Right cardiac atrium (tissue), 5 donors: Measurements from ENCODE around the gene RALGPS1. TPM values are rescaled to one million over a fixed set of nuclear protein-coding genes. Genes with fewer than 3 reads are reported as not detected.

Experiments
- ATAC-seq, 2 donors: fragments of 200-7000 bp; cut with Tn5 transposase; one replicate each; pipeline versions ENCODE4 v1.8.0 to v1.9.1; 2020; ENCODE audit warnings: moderate library complexity in 2 of 2, mild to moderate bottlenecking in 1 of 2
- DNase-seq, 3 donors: peaks; one replicate each; pipeline ENCODE4 v3.0.0-alpha.2; 2020
- H3K27ac ChIP-seq: one replicate; pipeline ENCODE4 v1.5.1; 2013; ENCODE audit warnings: mild to moderate bottlenecking, low read length, control low read depth, moderate library complexity
- H3K27me3 ChIP-seq: one replicate; pipeline ENCODE4 v1.6.1; 2013; ENCODE audit not compliant: control insufficient read depth, insufficient read depth
- H3K4me1 ChIP-seq: one replicate; pipeline ENCODE4 v1.6.1; 2013; ENCODE audit warnings: low read length; ENCODE audit not compliant: control insufficient read depth, insufficient read depth
- H3K4me3 ChIP-seq: one replicate; pipeline ENCODE4 v1.5.1; 2013; ENCODE audit warnings: low read length, control low read depth
- H3K9me3 ChIP-seq: one replicate; pipeline ENCODE4 v1.6.1; 2013; ENCODE audit warnings: low read length; ENCODE audit not compliant: control insufficient read depth
- WGBS: extraction: QIAGEN DNeasy Blood & Tissue Kit; methylation state at CpG from one replicate; pipeline ENCODE4 v1.1.7; 2013; 5-methylcytosine and 5-hydroxymethylcytosine counted together
- intact Hi-C, 4 donors: fragments of 100-400 bp; cut with DNase I; formaldehyde crosslinking; loops; one replicate each; pipeline versions ENCODE4 v1.11.0 to v1.14.0; 2022 to 2023
- polyA plus RNA-seq: library from polyadenylated mRNA; stranded (reverse); fragments of 200-250 nt; gene quantifications from one replicate; pipeline ENCODE4 v1.2.3, GENCODE V29; 2013
- total RNA-seq, 4 donors: library from RNA; stranded (reverse); fragmentation: NEBNext Ultra II Directional; extraction: Animal tissue kit (Norgen Biotek cat#: 25700); gene quantifications; one replicate each; pipeline ENCODE4 v1.2.1, GENCODE V29; 2021
- donor health status: healthy with polysubstance abuse.
- donor health status: DM: no; HTN: yes; CAD: no.
- donor health status: DM: no; HTN: no; CAD: no.
- donor health status: DM: no; HTN: yes; CAD: no; lungs with severe emphysema.
- donor health status: DM: yes; HTN: yes; CAD: no.

The RALGPS1 gene
- total and polyA plus RNA-seq, 5 donors = 10.8 to 19.5 (median 16.3) TPM

DNA sequence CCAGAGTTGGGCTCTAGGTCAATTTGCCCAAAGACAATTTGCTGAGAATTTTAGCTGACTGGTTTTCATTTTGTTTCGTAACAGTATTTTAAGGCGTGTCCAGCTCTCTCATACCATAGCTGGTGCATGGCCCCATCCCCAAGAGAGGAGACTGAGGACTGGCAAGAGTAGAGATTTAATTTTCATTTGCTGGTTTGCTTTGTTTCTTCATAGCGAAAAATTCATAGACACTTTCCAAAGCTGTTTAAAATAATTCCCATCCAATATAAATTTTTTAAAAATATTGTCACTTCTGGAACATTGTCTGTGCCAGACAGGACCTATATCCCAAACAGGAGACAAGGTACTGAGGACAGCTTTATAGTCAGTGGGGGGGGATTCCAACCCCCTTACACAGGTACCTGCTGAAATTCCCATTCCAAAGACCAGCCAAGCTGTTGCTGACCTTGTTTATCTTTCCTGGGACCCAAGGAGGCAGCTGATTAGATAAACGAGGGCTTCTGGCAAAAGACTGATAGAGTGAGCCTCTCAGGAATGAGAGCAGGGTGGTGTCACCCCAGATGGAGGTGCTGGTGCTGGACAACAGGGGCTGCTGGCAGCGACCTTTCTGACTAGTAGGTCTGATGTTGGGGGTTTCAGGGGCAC is 214.6 kb downstream of the RALGPS1 start:
- peaks cover 12% of the 10 kb centered on the region for H3K4me1 ChIP-seq
- no peaks in the 10 kb centered on the region for H3K27me3 ChIP-seq
- H3K9me3 ChIP-seq = no peaks in the 10 kb centered on the region
- 60% methylated on average over 5 of the region's 5 CpGs for WGBS
- H3K27ac ChIP-seq = peak overlapping the region; percentile 97
- DNase-seq (no peak), ATAC-seq (peak; percentile 25 to 40)
- H3K4me3 ChIP-seq = no peak overlapping the region
- intact Hi-C loops = loop anchor here in 1 of 4 donors (10.0 kb wide), 1 partner anchor 56 kb away; no protein-coding TSS in a partner anchor

DNA sequence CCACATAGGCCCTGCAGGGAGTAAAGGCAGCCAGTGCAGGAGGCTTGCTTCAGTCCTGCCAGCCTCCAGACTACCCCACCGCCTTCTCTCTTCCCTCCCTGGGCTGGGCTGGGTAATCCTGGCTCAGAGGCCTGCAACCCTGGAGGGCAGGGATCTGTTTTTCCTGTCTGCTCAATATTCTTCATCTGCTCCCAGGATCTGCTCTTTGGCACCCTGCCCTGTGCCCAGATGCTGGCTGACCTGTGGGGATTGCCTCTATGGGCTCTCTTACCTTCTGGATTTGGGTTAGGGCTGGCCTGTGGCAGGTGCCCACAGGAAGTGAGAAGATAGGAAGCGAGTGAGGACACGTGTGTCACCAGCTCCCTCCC is 215.1 kb downstream of the RALGPS1 start:
- Histone ChIP-seq H3K4me1 (peaks cover 13% of the 10 kb centered on the region), H3K9me3 (no peaks in the 10 kb centered on the region), H3K27ac (peak overlapping the region; percentile 83), H3K4me3 (no peak overlapping the region), H3K27me3 (no peaks in the 10 kb centered on the region)
- intact Hi-C loops = loop anchor here in 1 of 4 donors (10.0 kb wide), 1 partner anchor 55 kb away; no protein-coding TSS in a partner anchor
- ATAC-seq (no peak), DNase-seq (no peak)
- 84% methylated on average over 3 of the region's 3 CpGs for WGBS

DNA sequence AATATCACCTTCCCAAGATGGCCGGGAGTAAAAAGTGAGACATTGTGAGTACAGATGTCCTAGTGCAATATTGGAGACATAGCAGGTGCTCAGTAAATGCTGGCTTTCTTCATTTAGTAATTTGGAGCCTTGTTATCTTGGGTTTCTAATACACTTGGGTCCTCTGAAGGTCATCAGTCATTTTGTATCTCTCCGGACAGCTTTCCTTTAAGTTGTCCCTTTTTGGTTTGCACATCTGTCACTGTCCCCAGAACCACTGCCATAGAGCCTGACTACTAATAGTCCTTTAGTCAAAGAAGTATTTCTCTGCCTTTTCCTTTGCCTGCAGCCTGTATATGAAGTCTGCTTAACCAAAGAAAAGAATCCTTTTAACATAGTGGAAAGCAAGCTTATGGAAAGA is 215.7 kb downstream of the RALGPS1 start:
- intact Hi-C loops = no loop called here
- 73% methylated on average over 2 of the region's 2 CpGs for WGBS

DNA sequence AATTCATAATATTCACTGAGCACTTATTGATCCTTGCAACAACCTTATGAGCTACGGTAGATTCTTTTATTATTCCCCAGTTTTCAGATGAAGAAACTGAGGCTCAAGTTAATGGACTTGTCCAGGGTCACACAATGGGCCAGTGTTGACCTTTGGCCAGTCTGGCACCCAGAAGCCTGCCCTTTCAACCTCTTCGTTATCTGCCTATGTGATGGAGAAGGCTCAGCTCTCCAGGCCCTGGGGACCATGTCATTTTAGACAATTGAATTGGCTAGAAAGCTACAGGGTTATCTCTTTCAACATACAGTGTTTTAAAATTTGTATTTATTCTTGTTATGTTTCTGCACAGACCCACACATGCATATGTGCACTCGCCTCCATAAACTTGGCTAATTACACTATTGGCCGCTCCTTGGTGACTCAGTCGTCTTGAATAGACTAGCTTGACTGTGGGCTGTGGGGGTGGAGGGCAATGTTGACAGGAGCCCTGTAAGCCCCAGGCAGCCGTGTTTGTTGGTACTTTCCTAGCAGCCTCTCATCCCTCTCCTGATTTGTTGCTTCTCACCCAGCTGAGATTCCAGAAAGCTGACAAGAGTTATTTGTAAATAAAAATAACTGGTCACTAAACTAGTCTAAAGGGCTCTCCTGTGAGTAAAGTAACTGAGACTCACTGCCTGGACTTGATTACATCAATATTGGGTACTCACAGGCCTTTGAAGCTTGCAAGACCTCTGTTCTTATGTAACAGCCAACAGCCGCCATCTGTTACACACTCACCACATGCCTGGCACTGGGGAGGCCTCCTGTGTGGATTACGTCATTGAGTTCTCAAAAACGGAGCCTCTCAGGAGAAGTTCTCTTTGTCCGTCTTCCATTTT is 216.3 kb downstream of the RALGPS1 start:
- 64% methylated on average over 10 of the region's 10 CpGs for WGBS
- Histone ChIP-seq H3K9me3 (no peaks in the 10 kb centered on the region), H3K27me3 (no peaks in the 10 kb centered on the region), H3K4me1 (peaks cover 22% of the 10 kb centered on the region), H3K4me3 (no peak overlapping the region), H3K27ac (peak overlapping the region; percentile 68)
- intact Hi-C loops = no loop called here
- peak in 2 of 3 donors; percentile 68 to 83 for DNase-seq
- ATAC-seq = peak; percentile 10 to 12

More for the DNA sequence above, 215.7 kb downstream of the RALGPS1 start:
- Histone ChIP-seq H3K27me3 (no peaks in the 10 kb centered on the region), H3K4me1 (peaks cover 18% of the 10 kb centered on the region), H3K9me3 (no peaks in the 10 kb centered on the region), H3K27ac (no peak overlapping the region), H3K4me3 (no peak overlapping the region)
- DNase-seq (no peak), ATAC-seq (no peak)

DNA sequence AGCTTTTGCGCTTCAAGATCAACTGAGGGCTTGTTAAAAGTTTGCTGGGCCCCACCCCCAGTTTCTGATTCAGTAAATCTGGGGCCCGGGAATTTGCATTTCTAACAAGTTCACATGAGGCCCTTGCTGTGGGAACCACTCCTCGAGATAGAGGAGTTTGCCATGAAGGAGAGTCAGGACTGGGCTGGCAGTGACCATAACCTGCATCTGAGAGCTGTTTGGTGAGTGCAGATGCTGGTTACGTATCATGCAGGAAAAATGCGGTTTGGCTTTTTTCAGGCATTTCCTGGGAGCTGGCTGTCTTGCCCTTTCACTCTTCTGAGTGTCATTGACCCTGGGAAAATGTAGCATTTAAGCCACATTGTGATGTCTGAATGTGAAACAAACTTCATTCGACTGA is 217.3 kb downstream of the RALGPS1 start:
- H3K27ac ChIP-seq = peak overlapping the region; percentile 68
- H3K4me1 ChIP-seq = peaks cover 24% of the 10 kb centered on the region
- 83% methylated on average over 6 of the region's 6 CpGs for WGBS
- H3K9me3 ChIP-seq = no peaks in the 10 kb centered on the region
- no peak overlapping the region for H3K4me3 ChIP-seq
- H3K27me3 ChIP-seq = no peaks in the 10 kb centered on the region
- ATAC-seq = no peak
- DNase-seq = no peak
- intact Hi-C loops = no loop called here

DNA sequence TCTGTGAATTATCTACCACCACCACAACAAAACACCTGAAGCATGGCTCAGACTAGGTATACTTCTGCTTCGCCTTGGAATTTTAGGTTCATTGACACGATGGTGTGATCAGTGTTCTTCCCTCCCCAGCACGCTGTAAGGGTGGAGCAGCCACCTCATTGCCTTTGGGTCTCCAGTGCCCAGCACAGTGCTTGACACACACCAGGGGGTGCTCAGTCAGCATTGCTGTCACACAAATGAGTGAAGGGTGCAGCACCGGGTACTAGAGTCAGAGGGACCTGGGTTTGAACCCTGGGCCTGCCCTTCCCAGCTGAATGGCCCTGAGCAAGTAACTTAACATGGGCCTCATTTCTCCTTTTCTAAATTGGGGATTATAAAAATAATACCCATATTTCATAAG is 217.8 kb downstream of the RALGPS1 start:
- Histone ChIP-seq H3K4me3 (no peak overlapping the region), H3K27ac (no peak overlapping the region), H3K27me3 (no peaks in the 10 kb centered on the region), H3K9me3 (no peaks in the 10 kb centered on the region), H3K4me1 (peaks cover 24% of the 10 kb centered on the region)
- ATAC-seq (no peak), DNase-seq (no peak)
- intact Hi-C loops = no loop called here
- WGBS = 96% methylated on average over 4 of the region's 4 CpGs

DNA sequence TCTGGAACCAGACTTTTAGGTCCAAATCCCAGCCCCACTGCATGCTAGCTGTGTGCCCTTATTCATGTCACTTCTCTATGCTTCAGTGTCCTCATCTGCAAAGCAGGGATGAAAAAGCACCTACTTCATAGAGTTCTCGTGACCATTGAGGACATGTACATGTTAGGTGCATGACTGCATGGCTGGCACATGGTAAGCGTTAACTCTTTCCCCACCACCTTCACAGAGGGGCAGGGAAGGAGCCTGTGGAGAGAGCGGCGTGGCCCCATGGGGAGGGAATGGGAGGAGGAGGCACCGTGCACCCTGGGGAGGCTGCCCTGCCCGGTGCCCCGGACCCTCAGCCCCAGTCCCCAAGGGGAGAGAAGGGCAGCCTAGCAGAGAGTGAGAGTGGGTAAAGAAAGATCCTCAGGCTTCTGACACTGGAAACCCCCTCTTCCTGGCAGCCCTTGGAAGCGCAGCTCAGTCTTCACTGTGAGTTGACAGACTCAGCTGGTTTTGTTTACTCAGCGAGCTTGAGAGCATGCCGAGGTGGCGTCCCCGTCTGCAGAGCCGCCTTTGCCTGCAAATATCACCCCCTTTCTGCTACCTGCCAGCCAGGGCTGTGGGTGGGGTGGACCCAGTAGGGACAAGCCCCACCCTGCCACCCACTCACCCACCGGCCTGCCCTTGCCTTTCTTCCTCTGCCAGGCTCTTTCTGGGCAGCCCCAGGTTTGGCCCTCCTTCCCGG is 218.5 kb downstream of the RALGPS1 start:
- H3K27ac ChIP-seq = peak overlapping the region; percentile 98
- no peak overlapping the region for H3K4me3 ChIP-seq
- no peaks in the 10 kb centered on the region for H3K27me3 ChIP-seq
- H3K9me3 ChIP-seq = no peaks in the 10 kb centered on the region
- DNase-seq (peak in 2 of 3 donors; percentile 70 to 73), ATAC-seq (peak; percentile 3)
- peaks cover 24% of the 10 kb centered on the region for H3K4me1 ChIP-seq
- intact Hi-C loops = no loop called here
- 67% methylated on average over 15 of the region's 15 CpGs for WGBS

DNA sequence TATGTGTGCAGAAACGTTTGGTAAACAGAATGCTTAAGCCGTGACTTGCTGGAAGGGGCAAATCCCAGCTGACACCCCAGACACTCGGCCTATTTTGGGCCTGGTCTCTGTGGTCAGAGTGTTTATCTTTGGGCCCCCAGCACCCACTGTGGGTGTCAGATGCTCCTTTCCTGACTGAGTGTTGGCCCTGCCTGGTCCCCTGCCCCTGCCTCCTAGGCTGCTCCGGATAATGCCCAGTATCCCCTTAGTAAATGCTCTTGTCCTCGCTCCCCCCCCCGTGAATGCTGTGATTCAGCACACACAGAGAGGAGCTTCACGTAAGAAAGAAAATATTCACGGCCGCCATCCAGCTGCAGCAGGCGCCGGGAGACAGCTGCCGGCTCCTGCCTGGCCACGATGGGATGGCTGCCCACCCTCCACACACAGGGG is 219.2 kb downstream of the RALGPS1 start:
- ATAC-seq (peak; percentile 65 to 72), DNase-seq (peak; percentile 68 to 86 (median 84))
- Histone ChIP-seq H3K4me1 (peaks cover 21% of the 10 kb centered on the region), H3K27ac (peak overlapping the region; percentile 98), H3K27me3 (no peaks in the 10 kb centered on the region), H3K4me3 (no peak overlapping the region), H3K9me3 (no peaks in the 10 kb centered on the region)
- intact Hi-C loops = no loop called here
- WGBS = 33% methylated on average over 13 of the region's 13 CpGs

DNA sequence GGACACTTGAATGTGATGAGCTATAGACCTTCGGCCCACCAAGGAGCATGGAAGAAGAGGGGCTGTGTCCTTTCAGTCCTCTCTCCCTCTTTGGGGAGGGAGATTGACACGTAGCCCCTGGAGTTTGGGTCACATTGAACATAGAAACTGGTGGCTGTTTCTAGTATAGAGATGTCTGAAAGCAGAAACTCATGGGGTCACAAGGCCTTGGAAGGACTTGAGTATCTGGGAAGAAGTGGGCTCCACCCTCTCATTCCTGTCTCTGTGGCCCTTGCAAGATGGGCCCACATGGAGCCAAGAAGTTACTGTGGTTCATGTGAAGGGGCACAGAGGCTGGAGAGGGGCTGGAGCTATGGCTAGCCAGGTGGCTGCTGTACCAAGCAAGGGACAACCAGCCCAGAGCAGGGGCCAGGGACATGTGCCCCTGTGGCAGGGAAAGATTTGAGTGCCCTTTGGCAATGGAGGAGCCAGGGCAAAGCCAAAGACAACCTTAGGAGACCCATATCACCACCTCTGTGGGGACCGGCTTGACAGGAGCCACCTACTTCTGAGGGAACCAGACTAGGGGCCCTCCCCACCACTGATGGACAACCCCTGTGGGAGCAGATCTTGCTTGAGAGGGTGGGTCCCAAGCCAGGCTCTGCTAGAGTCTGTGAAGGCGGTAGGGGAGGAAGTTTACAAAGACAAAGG is 220.6 kb downstream of the RALGPS1 start:
- ATAC-seq (no peak), DNase-seq (no peak)
- Histone ChIP-seq H3K27ac (peak overlapping the region; percentile 49), H3K4me1 (peaks cover 16% of the 10 kb centered on the region), H3K4me3 (no peak overlapping the region), H3K27me3 (no peaks in the 10 kb centered on the region), H3K9me3 (no peaks in the 10 kb centered on the region)
- intact Hi-C loops = no loop called here
- 85% methylated on average over 4 of the region's 4 CpGs for WGBS

DNA sequence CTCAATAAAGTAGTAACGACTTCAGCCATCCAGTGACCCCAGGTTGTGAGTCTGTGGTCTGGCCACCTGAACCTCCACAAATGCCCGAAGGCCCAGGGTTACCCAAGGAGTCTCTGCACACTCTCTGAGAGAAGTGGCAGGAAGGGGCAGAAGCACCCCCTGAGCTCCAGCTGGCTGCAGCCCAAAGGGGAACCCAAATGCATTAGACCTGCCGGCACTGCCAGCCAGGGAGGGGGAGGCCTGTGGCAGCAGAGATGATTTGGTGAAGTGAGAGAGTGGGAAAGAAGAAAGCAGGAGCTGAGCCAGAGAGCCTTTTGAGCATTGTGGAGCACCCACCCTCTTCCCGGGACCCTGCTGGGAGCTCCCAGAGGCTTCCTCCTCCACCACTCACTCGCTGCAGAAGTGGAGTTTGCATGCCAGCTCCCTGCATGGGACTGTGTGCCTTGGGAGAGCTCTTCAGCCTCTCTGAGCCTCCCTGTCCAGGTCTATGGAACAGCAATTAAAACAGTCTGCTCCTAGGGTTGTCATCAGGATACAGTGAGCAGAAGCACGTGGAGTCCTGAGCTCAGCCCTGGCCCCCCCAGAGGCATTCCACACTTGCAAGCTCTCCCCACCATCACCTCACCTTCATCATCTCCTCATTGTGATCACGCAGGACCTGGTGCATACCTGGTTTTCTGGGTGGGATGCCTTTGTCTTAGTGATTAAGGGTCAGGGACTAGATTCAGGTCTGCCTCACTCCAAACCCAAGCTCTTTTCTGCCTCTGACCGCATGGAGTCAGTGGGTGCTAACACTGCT is 221.7 kb downstream of the RALGPS1 start:
- no peak for DNase-seq
- no peak for ATAC-seq
- H3K27me3 ChIP-seq = no peaks in the 10 kb centered on the region
- 76% methylated on average over 8 of the region's 8 CpGs for WGBS
- H3K27ac ChIP-seq = no peak overlapping the region
- no peak overlapping the region for H3K4me3 ChIP-seq
- intact Hi-C loops = no loop called here
- H3K4me1 ChIP-seq = peaks cover 18% of the 10 kb centered on the region
- H3K9me3 ChIP-seq = no peaks in the 10 kb centered on the region
